Colonic mucosa (tissue), 4 donors: ENCODE data around the gene PI4K2B. TPM values are rescaled to one million over a fixed set of nuclear protein-coding genes. Genes with fewer than 3 reads are reported as not detected.

ENCODE experiments used
- DNase-seq: peaks from one replicate; pipeline ENCODE4 v3.0.0-alpha.2; 2020
- H3K27ac ChIP-seq: fragments of 200-600 bp; one replicate; pipeline ENCODE4 v1.8.0; 2021
- H3K27me3 ChIP-seq: fragments of 200-600 bp; one replicate; pipeline ENCODE4 v1.8.0; 2021
- H3K36me3 ChIP-seq: fragments of 200-600 bp; one replicate; pipeline ENCODE4 v1.8.0; 2021
- H3K4me1 ChIP-seq: fragments of 200-600 bp; one replicate; pipeline ENCODE4 v1.8.0; 2021; ENCODE audit warnings: mild to moderate bottlenecking
- H3K4me3 ChIP-seq: fragments of 200-600 bp; one replicate; pipeline ENCODE4 v1.8.0; 2021
- H3K9ac ChIP-seq, 2 donors: one replicate each; pipeline ENCODE4 v1.7.0; 2013; ENCODE audit warnings: control low read depth in 2 of 2, low read depth in 2 of 2, low read length in 2 of 2
- H3K9me3 ChIP-seq: fragments of 200-600 bp; one replicate; pipeline ENCODE4 v1.8.0; 2021
- CTCF ChIP-seq: fragments of 200-600 bp; IDR thresholded peaks from one replicate; pipeline ENCODE4 v1.8.0; 2022; ENCODE audit warnings: antibody characterized with exemption, mild to moderate bottlenecking
- intact Hi-C: fragments of 100-400 bp; cut with DNase I; formaldehyde crosslinking; loops from one replicate; pipeline ENCODE4 v1.14.1; 2022
- total RNA-seq, 2 donors: library from RNA; stranded (reverse); fragmentation: NEBNext Ultra II Directional in 1 of 2; extraction: Animal tissue kit (Norgen Biotek cat#: 25700) in 1 of 2; gene quantifications; one replicate each; pipeline ENCODE4 v1.2.1, GENCODE V29; 2021
- donor health status: healthy.
- donor health status: DM: no; HTN: no; CAD: no.
- donor health status: DM: no; HTN: no; CAD: no.

Gene PI4K2B
- total RNA-seq, 2 donors from 2014 or later = 26.3 to 27.9 TPM

- intact Hi-C loops = no loop called here
- Histone ChIP-seq H3K27ac (no peak overlapping the region), H3K27me3 (no peaks in the 10 kb centered on the region)
Measured at GRCh38 chr4:25301471-25301870, 67.6 kb downstream of the PI4K2B start.

GRCh38 chr4:25302626-25303025 is 68.8 kb downstream of the PI4K2B start:
- intact Hi-C loops = no loop called here
- no peak for TF ChIP-seq CTCF
- H3K27me3 ChIP-seq = no peaks in the 10 kb centered on the region
- H3K27ac ChIP-seq = no peak overlapping the region
- H3K4me3 ChIP-seq = no peak overlapping the region
- H3K9me3 ChIP-seq = no peaks in the 10 kb centered on the region
- no peak overlapping the region for H3K9ac ChIP-seq
- H3K36me3 ChIP-seq = no peaks in the 10 kb centered on the region
- H3K4me1 ChIP-seq = no peaks in the 10 kb centered on the region
- no peak for DNase-seq

More at GRCh38 chr4:25301471-25301870, 67.6 kb downstream of the PI4K2B start:
- H3K9ac ChIP-seq = no peak overlapping the region
- no peaks in the 10 kb centered on the region for H3K4me1 ChIP-seq
- TF ChIP-seq CTCF = no peak
- DNase-seq = no peak
- no peak overlapping the region for H3K4me3 ChIP-seq
- no peaks in the 10 kb centered on the region for H3K36me3 ChIP-seq
- no peaks in the 10 kb centered on the region for H3K9me3 ChIP-seq

- Histone ChIP-seq H3K9me3 (no peaks in the 10 kb centered on the region), H3K9ac (no peak overlapping the region), H3K27me3 (no peaks in the 10 kb centered on the region), H3K4me1 (no peaks in the 10 kb centered on the region), H3K36me3 (no peaks in the 10 kb centered on the region), H3K4me3 (no peak overlapping the region), H3K27ac (no peak overlapping the region)
- no peak for TF ChIP-seq CTCF
- intact Hi-C loops = no loop called here
- DNase-seq = no peak
Measured at GRCh38 chr4:25303578-25303977, 69.7 kb downstream of the PI4K2B start.

- H3K27me3 ChIP-seq = no peaks in the 10 kb centered on the region
- H3K9me3 ChIP-seq = no peaks in the 10 kb centered on the region
- H3K27ac ChIP-seq = no peak overlapping the region
- no peaks in the 10 kb centered on the region for H3K36me3 ChIP-seq
- no peak overlapping the region for H3K4me3 ChIP-seq
- no peak overlapping the region for H3K9ac ChIP-seq
- TF ChIP-seq CTCF = no peak
- intact Hi-C loops = no loop called here
- no peak for DNase-seq
- no peaks in the 10 kb centered on the region for H3K4me1 ChIP-seq
Measured at GRCh38 chr4:25306518-25307057, 72.8 kb downstream of the PI4K2B start.

GRCh38 chr4:25307596-25307995 is 73.8 kb downstream of the PI4K2B start:
- H3K27ac ChIP-seq = no peak overlapping the region
- intact Hi-C loops = no loop called here

More at GRCh38 chr4:25307596-25307995, 73.8 kb downstream of the PI4K2B start:
- no peaks in the 10 kb centered on the region for H3K9me3 ChIP-seq
- H3K27me3 ChIP-seq = no peaks in the 10 kb centered on the region
- no peaks in the 10 kb centered on the region for H3K4me1 ChIP-seq
- TF ChIP-seq CTCF = no peak
- DNase-seq = no peak
- H3K36me3 ChIP-seq = no peaks in the 10 kb centered on the region
- H3K4me3 ChIP-seq = no peak overlapping the region
- H3K9ac ChIP-seq = no peak overlapping the region
